Ureter (tissue), 1 donor: Measurements from ENCODE around the gene KCNJ1. TPM values are rescaled to one million over a fixed set of nuclear protein-coding genes. Genes with fewer than 3 reads are reported as not detected.
A peak's percentile ranks its signal among the peaks of the same experiment; 100 is the strongest.

Source experiments
- DNase-seq: peaks from one replicate; pipeline ENCODE4 v3.0.0-alpha.2; 2020; ENCODE audit warnings: low spot score
- total RNA-seq: library from RNA; stranded (reverse); gene quantifications from one replicate; pipeline ENCODE4 v1.2.4, GENCODE V29; 2023
- donor health status: DM: yes; HTN: yes; CAD: no.

The KCNJ1 gene
- total RNA-seq, 1 donor from 2014 or later, result not detected

DNA sequence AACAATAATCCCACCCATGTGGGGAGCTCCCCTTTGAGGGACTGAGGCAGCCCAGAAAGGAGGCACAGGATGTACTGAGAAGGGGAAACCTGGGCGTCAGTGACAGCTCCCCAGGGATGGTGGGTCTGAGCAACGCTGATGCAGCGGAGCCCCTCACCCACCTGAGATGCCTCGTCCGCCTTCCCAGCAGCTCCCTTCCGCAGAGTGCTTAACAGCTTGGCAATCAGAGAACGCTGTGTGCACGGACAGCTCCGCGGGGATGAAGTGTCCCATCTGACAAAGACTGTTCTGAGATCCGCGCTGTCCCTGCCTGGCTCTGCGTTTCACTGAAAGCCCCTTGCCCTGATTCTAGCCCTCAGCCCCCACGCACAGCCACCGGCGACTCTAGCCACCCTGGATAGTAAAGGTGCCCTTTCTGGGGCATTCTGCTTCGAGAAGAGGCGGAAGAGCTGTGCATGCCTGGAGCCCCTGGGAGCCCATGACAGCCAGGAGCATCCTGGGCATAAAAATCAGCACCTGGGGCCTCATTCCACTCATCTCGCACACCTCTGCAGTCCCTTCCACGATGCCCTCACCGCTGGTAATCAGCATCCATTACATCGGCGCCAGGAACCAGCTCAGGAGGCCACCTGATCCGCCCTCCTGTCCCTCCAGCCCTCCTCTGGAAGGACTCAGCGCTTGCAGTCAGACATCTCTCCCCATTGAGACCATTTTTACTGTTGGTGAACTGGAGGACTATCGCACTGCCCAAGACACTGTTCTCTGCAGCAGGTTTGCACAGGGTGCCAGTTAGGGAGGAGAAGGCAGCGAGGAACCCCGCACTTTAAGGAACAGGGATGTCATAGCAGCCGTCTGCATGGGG, 34.8 kb upstream of the KCNJ1 start:
- no peak for DNase-seq

DNA sequence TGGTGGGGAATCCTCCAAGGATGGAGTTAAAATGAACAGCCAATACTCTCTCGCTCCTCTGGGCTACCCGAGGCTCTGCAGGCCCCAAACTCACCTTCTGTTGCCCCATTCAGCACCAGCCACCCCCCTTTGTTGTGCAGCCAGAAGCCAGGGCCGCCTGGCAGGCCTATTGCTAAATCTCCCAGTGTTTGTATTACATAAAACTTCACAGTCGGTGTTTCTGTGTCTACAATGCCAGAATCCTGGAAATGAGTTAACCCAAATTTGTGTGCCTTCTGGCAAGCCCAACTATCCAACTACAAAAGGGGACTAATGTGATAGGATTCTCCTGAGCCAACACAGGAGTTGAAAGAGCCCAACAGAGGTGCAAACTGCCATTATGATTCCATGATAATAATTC, 33.4 kb upstream of the KCNJ1 start:
- no peak for DNase-seq

DNA sequence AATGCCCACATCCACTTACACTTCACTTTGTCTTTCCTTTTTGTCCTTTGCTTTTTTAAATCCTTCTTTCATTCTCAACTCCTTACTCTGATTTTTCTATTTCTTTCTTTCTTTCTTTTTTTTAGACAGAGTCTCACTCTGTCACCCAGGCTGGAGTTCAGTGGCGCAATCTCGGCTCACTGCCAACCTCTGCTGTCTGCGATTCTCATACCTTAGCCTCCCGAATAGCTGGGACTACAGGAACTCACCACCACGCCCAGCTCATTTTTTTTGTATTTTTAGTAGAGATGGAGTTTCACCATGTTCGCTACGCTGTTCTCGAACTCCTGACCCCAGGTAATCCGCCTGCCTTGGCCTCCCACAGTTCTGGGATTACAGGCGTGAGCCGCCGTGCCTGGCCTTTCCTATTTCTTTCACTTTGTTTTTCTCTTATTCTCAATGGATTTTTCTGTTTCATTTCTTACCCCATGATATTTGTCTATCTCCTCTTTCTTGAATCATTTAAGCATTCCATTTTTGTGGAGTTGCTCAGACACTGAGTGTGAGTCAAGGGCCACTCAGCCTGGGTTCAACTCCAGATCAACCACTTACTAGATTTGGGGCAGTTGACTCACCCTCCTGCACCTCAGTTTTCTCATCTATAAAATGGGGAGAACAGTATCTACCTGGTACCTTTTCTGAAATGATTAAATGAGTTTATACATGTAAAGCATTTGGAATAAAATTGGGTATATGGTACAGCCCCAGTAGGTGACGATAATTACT, 31.7 kb upstream of the KCNJ1 start:
- no peak for DNase-seq

DNA sequence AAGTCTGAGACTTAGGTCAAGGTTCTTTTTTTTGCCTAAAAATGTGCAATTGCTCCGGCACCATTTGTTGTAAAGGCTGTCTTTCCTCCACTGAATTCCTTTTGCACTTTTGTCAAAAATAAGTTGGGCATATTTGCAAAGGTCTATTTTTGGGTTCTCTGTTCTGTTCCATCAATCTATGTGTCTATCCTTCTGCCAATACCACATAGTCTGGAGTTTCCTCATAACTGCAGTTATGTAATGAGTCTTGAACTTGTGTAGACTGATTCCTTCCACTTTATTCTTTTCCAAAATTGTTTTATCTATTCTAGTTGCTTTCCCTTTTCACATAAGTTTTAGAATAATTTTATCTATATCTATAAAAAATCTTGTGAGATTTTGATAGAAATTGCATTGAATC, 30.7 kb upstream of the KCNJ1 start:
- no peak for DNase-seq

DNA sequence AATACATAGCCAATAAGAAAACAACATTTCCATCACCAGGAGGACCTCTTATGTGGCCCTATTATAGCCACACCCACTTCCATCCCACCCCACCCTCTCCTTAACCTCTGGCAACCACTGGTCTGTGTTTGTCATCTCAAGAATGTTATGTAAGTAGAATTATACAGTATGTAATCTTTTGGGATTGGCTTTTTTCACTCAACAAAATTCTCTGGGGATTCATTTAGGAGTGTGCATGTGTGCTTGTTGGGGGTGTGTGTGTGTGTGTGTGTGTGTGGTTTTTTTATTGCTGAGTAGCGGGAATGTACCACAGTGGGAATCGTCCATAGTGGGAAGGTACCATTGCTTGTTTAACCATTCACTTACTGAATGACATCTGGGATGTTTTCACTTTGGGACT, 29.3 kb upstream of the KCNJ1 start:
- DNase-seq, result no peak

DNA sequence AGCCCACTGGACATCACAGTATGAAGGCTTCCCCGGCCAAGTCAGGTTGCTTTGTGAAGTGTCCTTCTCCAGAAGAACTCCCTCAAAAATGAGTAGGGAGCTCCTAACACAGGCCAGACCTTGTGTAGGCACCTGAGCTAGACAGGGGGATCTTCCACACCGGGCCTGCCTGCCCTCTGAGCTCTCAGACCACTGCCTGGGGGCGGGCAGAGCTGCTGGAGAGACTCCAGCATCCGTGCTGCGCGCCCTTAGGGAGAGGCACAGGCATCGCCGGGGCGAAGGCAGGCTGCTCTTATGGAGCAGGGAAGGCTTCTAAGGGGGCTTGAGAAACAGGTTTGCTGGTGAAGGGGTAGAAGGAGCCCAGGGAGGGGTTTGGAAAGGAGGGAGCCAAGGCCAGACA, 28.4 kb upstream of the KCNJ1 start:
- no peak for DNase-seq

DNA sequence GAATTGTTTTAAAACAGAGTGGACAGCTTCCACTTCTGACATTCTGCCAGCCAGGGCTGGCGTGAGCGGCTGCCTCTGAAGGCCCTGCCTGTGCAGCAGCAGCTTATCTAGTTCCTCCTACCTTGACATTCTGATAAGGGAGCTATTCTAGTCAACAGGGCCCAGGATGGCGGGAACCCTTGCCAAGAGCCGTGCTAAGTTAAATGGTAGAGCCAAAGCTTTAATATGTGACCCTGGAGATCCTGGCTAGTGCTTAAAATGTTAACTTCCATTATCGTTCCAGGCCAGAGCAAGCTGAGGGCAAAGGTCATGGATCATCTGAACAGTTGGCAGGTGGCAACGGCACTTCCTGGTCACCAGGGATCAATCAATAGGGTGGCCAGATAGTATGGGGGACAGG, 27.6 kb upstream of the KCNJ1 start:
- DNase-seq, result no peak

DNA sequence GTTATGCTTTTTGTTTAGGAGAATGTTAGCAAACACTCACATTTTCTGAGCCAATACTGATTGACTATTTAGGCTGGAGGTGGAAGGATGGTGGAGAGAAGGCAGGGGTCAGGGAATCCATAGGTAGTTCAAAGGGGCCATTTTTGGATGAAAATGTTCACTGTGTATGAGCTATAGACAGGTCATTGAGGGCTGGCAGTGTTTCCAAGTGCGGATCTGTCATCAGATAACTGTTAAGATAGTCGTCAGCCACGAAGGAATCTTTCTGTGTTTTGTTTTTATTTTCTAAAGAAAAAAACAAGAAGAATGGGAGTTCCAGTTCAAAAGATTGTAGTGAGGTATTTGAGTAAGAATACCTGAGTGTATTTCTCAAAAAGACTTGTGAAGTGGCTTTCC, 27.2 kb upstream of the KCNJ1 start:
- no peak for DNase-seq

DNA sequence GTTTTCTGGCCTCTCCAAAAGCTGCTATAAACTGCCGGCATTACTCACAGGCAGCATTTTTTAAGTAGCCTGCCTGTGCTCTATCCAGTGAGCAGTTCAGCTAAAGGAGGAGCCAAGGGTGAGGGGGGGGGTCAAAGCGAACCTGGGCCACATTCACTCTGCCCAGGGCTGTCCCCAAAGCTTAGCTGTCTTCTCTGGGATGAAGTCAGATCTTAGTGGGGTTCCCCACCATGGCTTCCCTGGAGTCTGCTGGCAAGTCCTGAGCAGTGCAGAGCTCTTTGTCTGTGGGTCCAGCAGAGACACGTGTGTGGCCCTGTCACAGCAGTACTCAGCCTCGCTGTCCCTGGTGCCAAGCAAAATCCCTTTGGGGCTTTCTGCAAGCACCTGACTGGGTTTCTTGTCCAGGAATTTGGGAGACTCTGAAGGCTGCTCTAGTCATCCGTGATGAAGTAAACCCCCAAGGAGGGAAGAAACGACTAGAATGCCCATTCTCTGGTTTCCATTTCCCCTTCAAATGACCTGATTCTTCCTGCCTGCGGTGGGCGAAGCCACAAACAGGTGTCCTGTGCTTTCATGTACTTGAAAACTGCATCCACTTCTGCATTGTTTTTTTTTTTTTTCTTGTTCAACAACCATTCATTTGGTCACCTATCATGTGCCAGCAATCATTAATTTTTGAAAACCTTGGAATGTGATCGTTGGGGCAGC, 26.6 kb upstream of the KCNJ1 start:
- no peak for DNase-seq

DNA sequence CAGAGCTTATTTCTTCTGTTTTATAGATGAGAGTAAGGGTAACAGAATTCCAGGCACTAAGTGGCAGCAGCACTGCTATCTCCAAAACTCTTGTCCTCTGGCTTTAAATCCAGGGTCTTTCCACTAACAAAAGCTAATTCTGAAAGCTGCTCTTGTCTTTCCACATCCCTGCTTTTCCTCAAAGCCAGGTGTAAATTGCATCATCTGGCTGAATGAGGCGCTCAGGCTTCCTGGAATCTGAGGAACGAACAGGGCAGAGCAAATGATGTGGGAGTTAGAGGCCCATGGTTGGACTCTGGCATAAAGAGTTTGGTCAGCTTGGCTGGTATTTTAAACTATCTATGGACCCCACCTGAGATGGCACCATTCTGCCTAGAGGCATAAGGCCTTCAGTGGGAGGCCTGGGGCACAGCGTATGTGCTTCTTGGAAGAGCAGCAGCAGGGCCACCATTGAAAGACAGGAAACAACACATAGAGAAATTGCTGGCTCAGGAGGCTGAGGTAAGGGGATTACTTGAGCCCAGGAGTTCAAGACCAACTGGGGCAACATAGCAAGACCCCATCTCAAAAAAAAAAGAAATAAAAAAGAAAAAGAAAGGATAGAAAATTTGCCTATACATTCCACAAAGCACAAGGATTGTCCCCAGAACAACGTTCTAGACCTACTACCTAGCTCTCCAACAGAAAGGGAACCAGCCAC, 25.9 kb upstream of the KCNJ1 start:
- no peak for DNase-seq

DNA sequence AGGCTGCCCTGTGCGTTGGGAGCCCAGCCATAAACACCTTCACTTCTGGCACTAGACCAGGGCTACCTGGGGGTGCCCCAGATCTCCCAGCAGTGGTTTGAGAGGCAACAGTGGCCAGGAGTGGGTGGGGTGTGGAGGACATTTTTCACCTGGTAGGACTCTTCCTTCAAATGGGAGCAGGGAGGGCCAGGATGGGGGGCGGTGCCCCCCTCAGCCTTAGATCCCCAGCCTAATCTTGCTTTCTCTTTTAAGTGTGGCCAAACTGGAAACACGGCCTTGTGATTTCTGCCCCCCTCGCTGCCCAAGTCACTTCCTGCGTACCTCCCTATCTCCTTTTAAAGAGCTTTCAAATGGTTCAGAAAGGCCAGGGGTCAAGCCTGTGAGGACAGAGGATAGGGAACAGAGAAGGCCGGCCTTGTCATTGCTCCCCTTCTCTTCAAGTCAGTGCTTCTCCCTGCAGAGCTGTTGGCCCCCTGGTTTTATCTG, 24.9 kb upstream of the KCNJ1 start:
- peak; percentile 52 for DNase-seq

DNA sequence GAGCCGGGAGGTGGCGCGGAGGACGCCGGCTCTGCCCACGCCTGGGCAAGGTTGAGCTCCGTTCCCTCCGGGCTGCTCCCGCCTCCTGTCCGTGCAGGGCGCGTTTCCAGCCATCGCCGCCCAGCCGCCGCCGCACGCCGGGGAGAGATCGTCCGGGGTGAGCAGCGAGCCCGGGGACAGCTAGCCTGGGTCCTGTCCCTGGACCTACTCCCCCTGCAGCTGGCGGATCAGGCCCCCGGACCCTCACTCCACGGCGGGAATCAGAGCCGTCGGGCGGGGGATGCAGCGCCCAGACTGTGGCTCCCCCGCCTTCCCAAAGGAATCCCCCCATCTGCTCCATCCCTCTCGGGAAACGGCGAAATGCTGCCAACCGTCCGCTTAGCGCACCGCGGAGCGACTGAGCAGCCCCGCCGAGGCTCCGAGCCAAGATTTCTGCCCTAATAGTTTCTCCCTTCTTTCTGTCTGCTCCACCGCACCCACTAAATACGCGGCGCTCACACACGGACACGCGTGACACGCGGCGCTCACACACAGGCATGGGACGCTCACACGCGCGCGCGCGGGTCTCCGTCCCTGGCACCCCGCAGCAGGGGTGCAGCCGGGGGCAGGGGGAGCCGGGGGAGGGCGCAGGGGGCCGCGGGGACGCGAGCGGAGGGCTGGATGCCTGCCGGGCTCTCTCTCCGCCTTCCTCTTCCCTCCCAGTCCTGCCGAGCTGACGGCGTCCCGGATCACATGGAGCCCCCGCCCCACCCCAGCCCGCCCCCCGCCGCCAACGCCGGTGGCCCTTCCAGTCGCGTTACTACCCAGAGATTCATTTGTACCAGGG, 23.7 kb upstream of the KCNJ1 start, which contains the start of gene KCNJ5:
TSS of gene KCNJ5 (plus strand) at position 814 of the 826 bp plus-strand sequence. CDS start 19,918 bp downstream, outside the sequence.
- no peak for DNase-seq

DNA sequence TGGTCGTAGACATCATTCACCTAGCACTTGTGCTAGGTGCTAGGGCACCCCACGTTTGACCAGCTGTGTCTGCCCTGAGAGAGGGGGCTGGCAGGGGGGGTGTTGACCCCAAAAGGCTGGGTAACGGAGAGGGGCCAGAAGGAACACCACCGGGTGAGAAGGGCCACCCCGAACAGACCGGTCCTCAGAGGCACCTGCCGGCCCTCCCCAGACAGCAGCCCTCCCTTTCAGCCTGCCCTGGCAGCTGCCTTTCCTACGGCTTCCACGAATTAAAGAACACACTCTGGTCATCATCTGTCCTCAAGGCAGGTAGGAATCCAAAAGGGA, 23.1 kb upstream of the KCNJ1 start:
- DNase-seq, result no peak

DNA sequence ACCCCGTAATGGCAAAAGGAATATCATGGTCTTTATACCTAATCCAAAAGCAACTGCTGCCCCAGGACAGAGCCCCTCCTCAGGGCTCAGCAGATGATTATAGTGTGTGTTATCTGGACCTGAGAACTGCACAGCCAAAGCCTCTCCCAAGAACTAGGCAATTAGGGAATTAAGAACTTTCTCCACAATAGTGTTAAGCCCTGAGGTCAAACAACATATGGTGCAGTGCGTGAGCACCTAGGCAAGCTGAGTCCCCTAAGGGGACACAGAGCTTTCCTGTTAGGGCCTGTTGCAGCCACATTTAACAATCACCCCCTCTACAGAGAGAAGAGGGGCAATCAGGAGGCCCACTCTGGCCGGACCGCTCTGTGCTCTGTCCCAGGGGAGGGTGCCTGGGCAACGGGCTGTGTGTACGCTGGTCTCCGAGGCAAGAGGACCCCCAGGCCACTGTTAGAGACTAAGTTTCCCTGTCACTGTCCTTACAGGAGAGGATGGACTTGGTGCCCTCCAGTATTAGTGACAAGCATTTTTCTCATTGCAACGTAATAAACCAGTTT, 22.6 kb upstream of the KCNJ1 start:
- no peak for DNase-seq

DNA sequence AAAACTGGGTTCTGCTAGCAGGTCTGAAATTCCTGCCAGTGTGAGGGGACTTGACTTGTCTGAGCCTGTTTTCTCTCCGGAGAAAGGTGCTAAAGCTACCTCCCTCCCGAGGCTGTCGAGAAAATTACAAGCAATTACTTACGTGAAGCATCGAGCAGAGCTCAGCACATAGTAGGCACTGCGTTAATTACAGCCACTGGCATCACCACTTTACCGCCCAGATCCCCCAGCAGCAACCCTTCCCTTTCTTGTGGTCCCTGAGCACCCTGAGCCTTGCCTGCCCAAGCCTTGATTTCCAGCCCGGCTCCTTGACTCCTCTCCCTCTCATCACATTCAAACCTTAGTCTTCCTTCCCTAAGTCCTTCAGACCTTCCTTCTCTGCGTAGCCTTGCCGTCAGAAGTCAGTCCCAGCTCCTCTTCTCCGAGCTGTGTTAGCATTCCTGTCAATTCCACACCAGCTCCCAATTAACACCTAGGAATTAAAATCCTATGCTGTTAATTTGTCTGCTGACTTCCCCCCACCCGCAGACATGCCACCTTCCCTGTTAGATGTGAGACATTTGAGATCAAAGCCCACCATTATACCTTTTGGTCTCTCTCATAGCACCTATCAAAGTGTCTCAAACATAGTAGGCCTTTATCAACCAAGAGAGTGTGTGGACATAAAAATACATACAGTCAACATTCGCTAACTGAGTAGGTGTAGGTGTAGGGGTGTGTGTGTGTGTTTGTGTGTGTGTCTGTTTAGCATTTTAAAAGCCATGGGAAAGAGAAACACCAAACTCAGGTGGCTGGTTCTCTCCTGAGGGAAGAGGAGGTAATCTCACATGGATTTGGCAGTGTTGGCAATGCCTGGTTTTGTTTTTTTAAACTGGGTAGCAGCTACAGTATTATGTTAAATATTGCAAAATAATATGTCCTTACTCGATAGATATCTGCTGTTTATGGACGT, 21.2 kb upstream of the KCNJ1 start:
- DNase-seq, result no peak

DNA sequence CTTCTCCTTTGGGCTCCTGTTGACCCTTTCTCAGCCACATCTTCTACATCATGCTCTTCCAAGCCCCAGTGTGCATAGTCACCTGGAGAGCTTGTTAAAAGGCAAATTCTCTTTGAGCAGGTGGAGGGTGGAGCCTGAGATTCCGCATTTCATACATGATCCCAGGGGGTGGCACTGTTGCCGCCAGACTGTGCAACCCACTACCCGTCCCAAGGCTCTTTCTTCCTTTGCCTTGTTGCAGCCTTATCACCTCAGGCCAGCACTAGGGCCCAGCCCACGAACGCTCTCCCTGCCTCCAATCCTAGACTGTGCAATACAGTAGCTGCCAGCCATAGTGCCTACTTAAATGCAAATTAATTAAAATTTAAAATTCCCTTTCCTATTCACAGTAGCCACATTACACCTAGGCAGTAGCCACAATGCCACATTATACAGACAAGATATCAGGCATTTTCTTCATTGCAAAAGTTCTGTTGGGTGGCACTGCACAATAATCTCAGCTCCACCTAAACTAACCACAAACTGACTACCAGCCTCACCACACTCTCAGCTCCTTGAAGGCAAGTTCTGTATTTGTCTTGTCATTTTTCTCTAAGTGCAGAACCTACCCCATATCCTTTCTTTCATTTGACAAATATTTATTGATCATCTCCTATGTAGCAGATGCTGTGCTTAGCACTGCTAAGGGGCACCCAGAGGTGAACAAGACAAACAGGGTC, 19.5 kb upstream of the KCNJ1 start:
- no peak for DNase-seq

DNA sequence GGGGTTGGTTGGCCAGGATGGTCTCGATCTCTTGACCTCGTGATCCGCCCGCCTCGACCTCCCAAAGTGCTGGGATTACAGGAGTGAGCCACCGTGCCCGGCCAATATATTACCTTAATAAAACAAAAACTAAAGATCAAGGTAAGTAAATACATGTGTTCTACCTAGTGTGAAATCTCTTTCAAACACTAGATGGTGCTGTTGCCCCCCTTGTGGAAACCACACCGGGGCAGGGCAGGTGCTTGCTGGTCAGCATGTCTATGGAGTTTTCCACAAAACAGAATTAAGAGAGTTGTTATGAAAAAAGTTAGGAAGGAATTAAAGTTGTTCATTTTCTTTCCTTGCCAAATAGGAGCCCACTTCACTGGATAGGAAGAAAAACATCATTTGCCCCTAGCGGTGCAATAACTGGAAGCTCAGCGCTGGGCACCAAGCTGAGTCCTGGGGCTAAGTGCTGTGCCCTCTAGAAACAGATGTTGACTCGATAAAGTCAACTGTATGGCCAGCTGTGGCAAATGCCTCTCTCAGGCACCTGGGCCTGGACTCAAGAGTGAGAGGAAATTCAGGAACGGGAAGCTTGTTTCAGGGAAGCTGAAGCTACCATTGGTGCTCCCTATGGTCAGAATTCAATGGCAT, 17.7 kb upstream of the KCNJ1 start:
- DNase-seq, result peak; percentile 74

DNA sequence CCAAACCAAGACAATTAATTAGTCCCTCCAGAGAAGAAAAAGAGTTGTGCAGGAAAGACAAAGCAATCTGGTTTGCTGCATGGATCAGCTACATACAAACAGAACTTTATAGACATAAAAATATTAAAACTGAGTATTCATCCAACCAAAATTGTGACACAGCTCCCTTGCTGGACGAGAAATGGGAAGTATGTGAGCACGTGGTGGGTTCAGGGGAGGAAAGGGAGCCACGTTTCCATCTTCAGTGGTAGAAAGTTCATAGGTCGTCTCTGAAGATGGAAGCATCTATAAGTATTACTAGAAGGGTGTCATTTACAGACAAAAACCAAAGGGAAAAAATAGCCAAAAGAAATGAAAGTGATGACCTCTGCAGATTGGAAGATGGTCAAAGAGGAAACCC, 17.0 kb upstream of the KCNJ1 start:
- DNase-seq, result no peak
